Measurements from ENCODE around the gene DPP7. TPM values are rescaled to one million over a fixed set of nuclear protein-coding genes. Genes with fewer than 3 reads are reported as not detected.

The DPP7 gene
- total RNA-seq, 6 donors from 2014 or later, result 108 to 394 (median 229) TPM

DNA sequence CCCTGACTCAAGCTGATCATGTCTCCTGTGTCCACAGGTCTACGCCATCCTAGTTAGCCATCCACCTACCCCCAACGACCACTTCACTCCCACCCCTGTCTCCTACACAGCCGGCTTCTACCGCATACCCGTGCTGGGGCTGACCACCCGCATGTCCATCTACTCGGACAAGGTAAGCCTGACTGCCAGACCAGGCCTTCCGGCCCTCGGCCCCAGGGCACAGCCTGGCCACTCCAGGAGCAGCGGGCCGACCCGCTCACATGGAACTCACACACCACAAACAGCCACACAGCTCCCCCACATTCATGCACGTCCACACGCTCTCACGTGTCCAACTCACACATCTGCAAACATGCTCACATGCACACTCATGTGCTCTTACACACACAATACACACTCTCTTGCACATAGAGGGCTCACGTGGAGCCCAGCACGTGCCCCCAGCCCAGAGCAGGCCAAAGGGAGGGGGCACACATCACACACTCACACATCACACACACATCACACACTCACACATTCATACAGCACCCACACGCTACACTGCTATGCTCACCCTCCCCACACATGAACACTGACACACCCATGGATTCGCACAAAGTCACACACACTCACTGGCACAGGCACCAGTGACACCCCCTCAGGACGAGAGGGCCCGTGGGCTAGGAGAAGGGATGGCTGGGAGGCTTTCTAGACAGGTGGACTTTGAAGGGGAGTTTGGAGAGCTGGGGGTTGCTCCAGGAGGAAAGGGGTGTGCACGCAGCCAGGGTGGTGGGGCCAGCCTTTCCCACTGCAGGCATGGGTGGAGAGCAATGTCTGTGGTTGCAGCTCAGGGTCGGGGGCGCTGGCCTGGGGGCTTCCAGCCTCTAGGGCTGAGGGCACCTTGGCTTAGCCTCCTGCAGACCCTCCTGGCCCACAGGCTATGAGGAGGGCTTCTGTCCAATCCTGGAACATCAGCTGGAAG lies 27.7 kb upstream of the DPP7 start:
- ATAC-seq (ENCODE audit: low FRiP score in 2 of 2), result peak in 1 of 2 donors; percentile 12

GRCh38 chr9:137141050-137141810 lies 26.7 kb upstream of the DPP7 start:
- Histone ChIP-seq H3K36me3 (no peaks in the 10 kb centered on the region), H3K4me1 (peaks cover 0 to 13% (median 5%) of the 10 kb centered on the region in 4 donors), H3K9me3 (no peaks in the 10 kb centered on the region), H3K27ac (no peak overlapping the region), H3K27me3 (peaks cover 0 to 56% (median 19%) of the 10 kb centered on the region in 4 donors), H3K4me3 (no peak overlapping the region)
- WGBS, 2 donors, result 76 to 77% methylated on average over 8 to 15 of the region's 17 CpGs
- ATAC-seq (ENCODE audit: low FRiP score in 2 of 2) (no peak), DNase-seq (peak in 1 of 2 donors; percentile 52)
- TF ChIP-seq, protein P1, sequence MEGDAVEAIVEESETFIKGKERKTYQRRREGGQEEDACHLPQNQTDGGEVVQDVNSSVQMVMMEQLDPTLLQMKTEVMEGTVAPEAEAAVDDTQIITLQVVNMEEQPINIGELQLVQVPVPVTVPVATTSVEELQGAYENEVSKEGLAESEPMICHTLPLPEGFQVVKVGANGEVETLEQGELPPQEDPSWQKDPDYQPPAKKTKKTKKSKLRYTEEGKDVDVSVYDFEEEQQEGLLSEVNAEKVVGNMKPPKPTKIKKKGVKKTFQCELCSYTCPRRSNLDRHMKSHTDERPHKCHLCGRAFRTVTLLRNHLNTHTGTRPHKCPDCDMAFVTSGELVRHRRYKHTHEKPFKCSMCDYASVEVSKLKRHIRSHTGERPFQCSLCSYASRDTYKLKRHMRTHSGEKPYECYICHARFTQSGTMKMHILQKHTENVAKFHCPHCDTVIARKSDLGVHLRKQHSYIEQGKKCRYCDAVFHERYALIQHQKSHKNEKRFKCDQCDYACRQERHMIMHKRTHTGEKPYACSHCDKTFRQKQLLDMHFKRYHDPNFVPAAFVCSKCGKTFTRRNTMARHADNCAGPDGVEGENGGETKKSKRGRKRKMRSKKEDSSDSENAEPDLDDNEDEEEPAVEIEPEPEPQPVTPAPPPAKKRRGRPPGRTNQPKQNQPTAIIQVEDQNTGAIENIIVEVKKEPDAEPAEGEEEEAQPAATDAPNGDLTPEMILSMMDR (IDR thresholded peaks at IDR 0.05), result no peak
- TF ChIP-seq EP300 (IDR thresholded peaks at IDR 0.05), result no peak
- TF ChIP-seq POLR2A (IDR thresholded peaks at IDR 0.05), result no peak
- TF ChIP-seq POLR2AphosphoS5 (IDR thresholded peaks at IDR 0.05), result no peak

More for the DNA sequence above, 27.7 kb upstream of the DPP7 start:
- DNase-seq, result peak in 1 of 2 donors; percentile 63
- no peak overlapping the region for H3K27ac ChIP-seq
- peaks cover 0 to 53% (median 16%) of the 10 kb centered on the region in 4 donors for H3K27me3 ChIP-seq
- TF ChIP-seq, protein P1 (IDR thresholded peaks at IDR 0.05), result no peak
- TF ChIP-seq EP300 (IDR thresholded peaks at IDR 0.05), result no peak
- no peak for TF ChIP-seq POLR2AphosphoS5 (IDR thresholded peaks at IDR 0.05)
- no peak for TF ChIP-seq POLR2A (IDR thresholded peaks at IDR 0.05)
- WGBS, 2 donors, result 77 to 83% methylated on average over 17 to 21 of the region's 24 CpGs
- peaks cover 0 to 13% (median 5%) of the 10 kb centered on the region in 4 donors for H3K4me1 ChIP-seq
- H3K4me3 ChIP-seq, result no peak overlapping the region
- no peaks in the 10 kb centered on the region for H3K9me3 ChIP-seq
- no peaks in the 10 kb centered on the region for H3K36me3 ChIP-seq

DNA sequence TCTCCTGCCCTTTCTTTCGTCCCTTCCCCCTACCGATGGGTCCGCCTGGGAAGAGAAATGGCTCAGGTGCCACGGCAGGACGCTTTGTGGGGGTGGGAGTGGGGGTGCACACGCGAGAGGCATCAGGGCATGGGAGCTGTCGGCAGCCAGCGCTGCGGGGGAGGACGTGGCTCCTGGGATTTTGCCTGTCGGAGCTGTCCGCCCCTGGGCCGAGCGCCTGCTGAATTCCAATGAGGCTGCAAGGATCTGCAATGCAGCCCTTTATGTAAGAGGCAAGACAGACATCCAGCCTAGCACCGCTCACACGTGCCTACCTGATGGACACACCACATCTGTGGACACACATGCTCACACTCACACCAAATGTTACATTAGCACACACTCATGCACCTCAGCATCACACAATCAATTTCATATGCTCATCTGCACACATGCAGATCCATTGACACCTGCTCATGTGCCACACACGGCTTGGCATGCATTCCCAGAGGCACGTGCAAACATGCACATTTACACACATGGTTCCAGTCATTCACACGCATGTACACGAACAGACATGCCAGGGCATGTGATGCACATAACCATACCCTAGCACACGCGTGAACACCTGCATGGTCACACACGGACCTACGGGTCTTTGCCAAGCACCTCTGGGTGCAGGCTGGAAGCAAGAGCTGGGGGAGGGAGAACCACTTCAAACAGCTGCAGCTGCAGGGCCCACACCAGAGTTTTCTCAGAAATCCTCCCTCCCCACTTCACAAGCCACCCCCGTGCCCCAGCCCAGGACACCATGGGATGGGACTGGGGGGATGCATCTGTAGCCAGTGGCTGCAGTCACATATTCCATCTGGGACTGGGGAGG lies 25.8 kb upstream of the DPP7 start:
- Histone ChIP-seq H3K9me3 (no peaks in the 10 kb centered on the region), H3K27ac (no peak overlapping the region), H3K36me3 (no peaks in the 10 kb centered on the region), H3K4me1 (peaks cover 0 to 13% (median 5%) of the 10 kb centered on the region in 4 donors), H3K4me3 (no peak overlapping the region), H3K27me3 (peaks cover 0 to 57% (median 19%) of the 10 kb centered on the region in 4 donors)
- WGBS, 2 donors, result 66 to 74% methylated on average over 18 to 20 of the region's 26 CpGs
- TF ChIP-seq EP300 (IDR thresholded peaks at IDR 0.05) (no peak), POLR2AphosphoS5 (IDR thresholded peaks at IDR 0.05) (no peak), POLR2A (IDR thresholded peaks at IDR 0.05) (no peak)
- TF ChIP-seq, protein P1 (IDR thresholded peaks at IDR 0.05), result no peak
- ATAC-seq (ENCODE audit: low FRiP score in 2 of 2) (no peak), DNase-seq (peak in 1 of 2 donors; percentile 62)

DNA sequence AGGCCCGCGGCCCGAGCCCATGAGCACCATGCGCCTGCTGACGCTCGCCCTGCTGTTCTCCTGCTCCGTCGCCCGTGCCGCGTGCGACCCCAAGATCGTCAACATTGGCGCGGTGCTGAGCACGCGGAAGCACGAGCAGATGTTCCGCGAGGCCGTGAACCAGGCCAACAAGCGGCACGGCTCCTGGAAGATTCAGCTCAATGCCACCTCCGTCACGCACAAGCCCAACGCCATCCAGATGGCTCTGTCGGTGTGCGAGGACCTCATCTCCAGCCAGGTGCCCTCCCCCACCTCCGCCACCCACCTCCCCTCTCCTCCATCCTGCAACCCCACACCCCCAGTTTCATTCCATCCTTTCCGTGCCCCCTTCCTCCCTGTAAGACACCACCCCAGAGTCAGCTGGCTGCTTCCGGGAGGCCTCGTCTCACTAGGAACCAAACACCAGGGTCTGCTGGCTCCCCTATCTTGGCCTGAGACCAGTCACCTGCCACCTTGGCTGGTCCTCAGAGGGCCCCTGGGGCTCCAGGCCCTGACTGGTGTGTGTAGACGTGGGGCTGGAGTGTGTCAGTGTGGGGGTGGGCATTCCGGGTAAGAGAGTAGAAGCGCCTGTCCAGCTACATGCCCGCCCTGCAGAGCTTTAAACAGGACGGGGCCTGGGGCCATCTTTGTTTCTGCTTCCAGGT lies 25.1 kb upstream of the DPP7 start:
- no peak for DNase-seq
- Histone ChIP-seq H3K9me3 (no peaks in the 10 kb centered on the region), H3K27me3 (peaks cover 0 to 57% (median 19%) of the 10 kb centered on the region in 4 donors), H3K4me3 (no peak overlapping the region), H3K27ac (no peak overlapping the region), H3K36me3 (no peaks in the 10 kb centered on the region), H3K4me1 (peaks cover 0 to 13% (median 5%) of the 10 kb centered on the region in 4 donors)
- no peak for ATAC-seq (ENCODE audit: low FRiP score in 2 of 2)
- TF ChIP-seq EP300 (IDR thresholded peaks at IDR 0.05), result no peak
- no peak for TF ChIP-seq POLR2A (IDR thresholded peaks at IDR 0.05)
- TF ChIP-seq POLR2AphosphoS5 (IDR thresholded peaks at IDR 0.05), result no peak
- TF ChIP-seq, protein P1 (IDR thresholded peaks at IDR 0.05), result no peak
- WGBS, 2 donors, result 55 to 62% methylated on average over 14 of the region's 37 CpGs

All from upper lobe of left lung (tissue), 6 donors.